Kasumi-1 (cell line): ENCODE measurements around the gene BRAT1.

Source experiments
- DNase-seq, 2 experiments: peaks; one replicate each; lab custom pipeline; 2025; lab: John Stamatoyannopoulos, UW

BRAT1 gene

GRCh38 chr7:2523461-2523936 is 31.8 kb downstream of the BRAT1 start:
- no peak for DNase-seq

- no peak for DNase-seq
Measured at GRCh38 chr7:2522780-2523433, 32.4 kb downstream of the BRAT1 start.

DNA sequence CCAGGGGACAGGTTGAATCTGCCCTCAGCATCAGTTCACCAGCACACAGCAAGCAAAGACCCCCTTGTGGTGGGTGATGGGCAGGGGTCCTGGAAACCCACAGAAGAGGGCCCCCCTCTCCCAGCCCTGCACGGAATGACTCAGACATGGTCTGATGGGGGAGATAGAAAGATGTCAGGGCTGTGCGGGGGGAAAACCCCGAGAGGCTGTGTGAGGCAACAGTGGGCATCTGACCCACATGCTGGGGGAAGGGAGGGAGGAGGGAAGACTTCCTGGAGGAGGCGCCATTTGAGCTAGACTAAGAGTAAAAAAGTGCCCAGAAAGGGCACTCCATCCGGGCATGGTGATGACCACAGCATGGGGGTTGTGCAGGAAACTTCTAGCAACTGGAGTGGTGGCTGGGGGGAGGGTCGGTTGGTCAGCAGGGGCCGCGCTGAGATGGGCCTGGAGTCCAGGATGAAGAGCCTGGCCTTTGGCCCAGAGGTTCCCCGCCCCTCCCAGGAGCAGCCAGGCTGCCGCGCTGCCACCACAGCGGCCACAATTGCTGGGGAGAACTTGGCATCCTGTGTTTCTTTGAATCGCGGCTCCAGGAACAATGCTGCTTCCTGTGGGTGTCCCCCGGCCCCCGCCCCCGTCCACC is 33.3 kb downstream of the BRAT1 start:
- peak in 1 of 2 experiments; percentile 11 for DNase-seq

DNA sequence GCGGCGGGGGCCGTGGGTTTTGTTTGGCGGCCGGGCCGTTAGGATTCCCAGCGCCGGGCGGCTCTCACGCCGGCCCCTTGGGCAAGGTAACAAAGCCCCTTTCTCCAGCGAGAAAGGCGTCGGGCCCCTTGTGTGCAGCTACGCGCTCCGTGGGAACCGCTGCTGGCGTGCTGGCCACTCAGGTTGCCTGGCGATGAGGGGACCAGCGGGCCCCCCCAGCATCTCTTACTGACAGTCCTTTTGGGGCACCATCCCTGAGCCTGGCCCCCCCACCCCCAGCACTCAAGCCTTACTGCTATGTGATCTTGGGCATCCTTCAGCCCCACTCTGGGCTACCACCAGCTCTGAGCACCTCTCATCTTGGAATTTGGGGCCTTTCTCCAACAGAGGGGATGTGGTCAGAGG is 34.0 kb downstream of the BRAT1 start:
- no peak for DNase-seq

DNA sequence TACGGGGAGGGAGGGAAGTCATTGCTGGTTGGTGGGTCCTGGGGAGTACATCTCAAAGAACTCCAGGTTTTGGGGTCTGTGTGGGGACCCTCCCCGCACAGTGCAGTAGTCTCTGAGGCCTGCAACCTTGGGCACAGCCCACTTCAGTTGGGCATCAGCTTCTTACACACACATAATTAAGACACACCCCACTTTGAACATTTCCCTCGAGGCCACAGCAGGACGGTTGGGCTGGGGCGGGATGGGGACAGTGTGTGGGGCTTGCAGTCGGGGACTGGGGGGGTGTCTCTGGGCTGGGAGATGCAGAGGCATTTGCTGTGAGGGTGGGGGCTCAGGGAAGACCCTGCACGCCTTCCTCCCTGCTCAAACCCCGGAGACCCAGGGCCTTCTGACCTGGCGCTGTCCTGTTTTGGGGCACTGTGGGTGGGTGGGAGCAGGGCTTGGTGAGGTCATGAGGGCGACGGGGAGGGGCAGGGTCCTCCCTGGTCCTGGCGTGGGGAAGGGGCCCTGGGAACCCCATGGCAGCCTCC is 34.5 kb downstream of the BRAT1 start:
- no peak for DNase-seq

DNA sequence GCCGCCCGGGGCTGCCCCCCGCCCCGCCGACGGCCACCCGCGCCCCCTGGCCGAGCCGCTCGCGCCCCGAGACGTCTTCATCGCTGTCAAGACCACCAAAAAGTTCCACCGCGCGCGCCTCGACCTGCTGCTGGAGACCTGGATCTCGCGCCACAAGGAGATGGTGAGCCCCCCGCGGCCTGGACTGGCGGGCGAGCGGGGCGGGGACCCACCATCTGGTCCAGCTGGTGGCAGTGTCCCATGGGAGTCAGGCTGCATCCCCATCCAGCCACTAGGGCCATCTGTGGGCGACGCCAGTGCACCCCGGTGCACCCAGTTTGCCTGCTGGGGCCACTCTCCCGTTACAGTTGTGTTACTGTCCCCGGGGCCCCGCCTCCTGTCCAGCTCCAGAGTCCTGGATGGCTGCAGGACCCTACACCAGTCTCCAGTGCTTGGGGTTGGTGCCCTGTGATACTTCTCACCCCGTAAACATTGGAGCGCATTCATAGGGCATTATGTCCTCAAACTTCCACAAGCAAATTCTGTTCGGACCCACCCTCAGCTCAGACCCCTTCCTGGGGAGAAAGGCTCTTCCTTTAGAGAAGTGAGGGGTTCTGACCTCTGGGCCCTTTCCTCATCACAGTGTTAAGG is 35.1 kb downstream of the BRAT1 start:
- DNase-seq, result no peak

- DNase-seq, result peak; percentile 30 to 37
Measured at GRCh38 chr7:2519119-2519930, 36.0 kb downstream of the BRAT1 start, which contains the start of gene LFNG. TSS of gene LFNG (plus strand) at chr7:2519774. CDS start at chr7:2519862, 88 bp downstream.

- no peak for DNase-seq
Measured at GRCh38 chr7:2518737-2519118, 36.6 kb downstream of the BRAT1 start.

GRCh38 chr7:2517678-2518507 is 37.4 kb downstream of the BRAT1 start:
- no peak for DNase-seq

DNA sequence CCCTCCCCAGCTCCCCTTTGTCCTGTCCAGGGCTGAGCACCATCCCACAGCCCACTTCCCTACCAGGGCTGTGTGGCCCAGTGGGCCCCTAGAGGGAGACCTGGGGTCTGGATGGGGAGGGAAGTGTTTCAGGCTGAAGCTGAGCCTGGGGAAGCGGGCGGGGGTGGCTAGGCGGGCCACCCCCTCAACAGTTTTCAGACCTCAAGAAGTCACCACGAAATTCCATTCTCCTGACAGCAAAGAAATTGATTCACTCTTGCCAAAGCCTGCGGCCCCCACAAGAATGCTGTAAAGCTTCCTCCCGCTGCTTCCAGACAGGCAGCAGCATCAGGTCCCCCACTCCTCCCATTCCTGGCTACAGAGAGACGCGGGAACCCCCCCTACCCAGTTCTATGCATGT is 38.3 kb downstream of the BRAT1 start:
- DNase-seq, result no peak

GRCh38 chr7:2516194-2516555 is 39.1 kb downstream of the BRAT1 start:
- no peak for DNase-seq

DNA sequence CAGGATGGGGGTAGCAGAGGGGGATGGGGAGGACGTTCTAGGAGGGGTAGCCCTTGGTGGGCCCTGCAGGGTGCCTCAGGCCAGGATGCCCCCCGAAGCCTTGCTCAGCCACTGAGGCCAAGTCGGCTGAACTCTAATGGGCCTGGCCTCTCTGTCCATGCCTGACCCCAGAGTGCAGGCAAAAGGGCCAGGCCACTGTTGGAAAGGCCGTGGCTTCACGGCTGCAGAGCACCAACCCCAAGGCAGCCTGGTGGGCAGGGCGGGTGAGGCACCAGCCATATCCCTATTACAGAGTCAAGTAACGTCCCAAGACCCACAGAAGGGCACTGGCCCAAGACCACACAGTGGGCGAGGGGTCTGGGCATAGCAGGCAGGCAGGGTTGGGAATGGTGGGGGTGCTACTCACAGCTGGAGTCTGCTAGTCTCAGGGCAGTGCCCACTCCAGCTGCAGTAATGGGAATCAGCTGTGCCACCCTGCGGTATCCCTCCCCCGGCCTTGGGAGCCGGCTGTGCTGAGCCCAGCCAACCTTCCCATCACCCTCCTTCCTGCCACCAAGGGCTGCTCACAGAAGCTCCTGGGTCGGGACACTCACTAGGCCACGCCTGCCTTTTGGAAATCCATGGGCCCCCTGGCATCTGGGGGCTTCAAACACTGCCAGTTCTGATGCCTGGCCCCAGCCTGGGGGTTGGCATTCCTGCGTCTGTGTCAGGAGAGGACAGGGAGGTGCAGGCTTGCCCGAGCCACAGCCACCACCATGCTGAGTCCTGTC is 39.7 kb downstream of the BRAT1 start:
- no peak for DNase-seq

DNA sequence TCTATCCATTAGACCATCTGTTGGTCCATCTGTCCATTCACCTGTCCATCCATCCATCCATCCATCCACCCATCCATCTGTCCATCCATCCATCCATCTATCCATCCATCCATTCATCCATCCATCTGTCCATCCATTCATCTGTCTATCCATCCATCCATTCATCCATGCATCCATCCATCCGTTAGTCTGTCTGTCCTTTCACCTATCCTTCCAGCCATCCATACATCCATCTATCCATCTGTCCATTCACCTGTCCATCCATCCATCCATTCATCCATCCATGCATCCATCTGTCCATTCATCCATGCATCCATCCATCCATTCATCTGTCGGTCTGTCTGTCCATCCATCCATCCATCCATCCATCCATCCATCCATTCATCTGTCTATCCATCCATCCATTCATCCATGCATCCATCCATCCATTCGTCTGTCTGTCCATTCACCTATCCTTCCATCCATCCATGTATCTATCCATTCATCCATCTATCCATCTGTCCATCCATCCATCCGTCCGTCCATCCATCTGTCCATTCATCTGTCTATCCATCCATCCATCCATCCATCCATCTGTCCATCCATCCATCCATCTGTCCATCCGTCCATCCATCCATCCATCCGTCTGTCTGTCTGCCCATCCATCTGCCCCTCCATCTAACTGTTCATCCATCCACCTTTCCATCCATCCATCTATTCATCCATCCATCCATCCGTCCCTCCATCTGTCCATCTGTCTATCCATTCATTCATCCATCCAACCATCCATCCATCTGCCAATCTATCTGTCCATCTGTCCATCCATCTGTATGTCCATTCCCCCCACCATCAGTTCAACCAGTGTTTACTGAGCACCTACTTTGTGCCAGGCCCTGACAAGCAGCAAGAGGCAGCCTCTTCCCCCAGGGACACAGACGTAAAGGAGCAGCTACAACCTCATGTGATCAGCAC is 40.6 kb downstream of the BRAT1 start:
- DNase-seq, result no peak

DNA sequence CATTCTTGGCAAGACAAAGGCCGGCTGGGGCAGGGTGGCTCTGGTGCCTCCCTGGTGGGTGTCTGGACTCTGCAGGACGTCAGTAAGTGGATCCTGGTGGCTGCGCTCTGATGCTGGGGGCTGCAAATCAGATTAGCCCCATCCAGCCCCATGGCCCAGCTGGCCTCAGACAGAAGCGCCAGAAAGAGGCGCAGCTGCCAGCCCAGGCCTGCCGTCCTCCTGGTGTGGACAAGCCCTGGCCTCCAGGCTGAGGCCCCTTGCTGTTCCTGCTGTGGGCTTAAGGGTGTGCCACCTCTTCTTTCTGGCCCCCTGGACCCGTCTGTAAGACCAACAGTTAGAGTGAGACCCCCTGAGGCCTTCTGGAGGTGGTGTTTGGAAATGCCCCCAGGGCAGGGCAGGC is 41.6 kb downstream of the BRAT1 start:
- DNase-seq, result no peak

DNA sequence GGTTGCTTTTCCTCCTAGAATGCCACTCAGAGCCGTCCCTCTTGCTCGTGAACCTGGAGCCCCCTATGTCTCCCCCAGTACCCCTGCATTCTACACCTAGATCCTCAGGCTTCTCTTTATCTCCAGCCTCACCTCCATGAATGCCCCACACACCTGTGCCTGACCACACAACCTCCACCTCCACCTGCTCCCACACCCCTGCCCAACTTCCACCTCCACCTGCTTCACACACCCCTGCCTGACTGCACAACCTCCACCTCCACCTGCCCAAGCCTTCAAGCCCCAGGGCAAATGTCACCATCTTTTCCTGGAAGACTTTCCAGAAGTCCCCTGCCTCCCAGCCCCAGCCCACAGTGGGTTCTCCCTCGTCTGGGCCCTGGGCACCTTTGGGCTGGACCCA is 42.6 kb downstream of the BRAT1 start:
- no peak for DNase-seq

GRCh38 chr7:2512179-2512661 is 43.1 kb downstream of the BRAT1 start:
- DNase-seq, result no peak

GRCh38 chr7:2511769-2512168 is 43.6 kb downstream of the BRAT1 start:
- no peak for DNase-seq

GRCh38 chr7:2510909-2511768 is 44.2 kb downstream of the BRAT1 start:
- peak; percentile 35 to 38 for DNase-seq
